Loucy (cell line): ENCODE results near the gene FAM117B.

Source experiments
- H2AFZ ChIP-seq: fragments of 200-600 bp; sonication (generic); 2 replicates; pipeline ENCODE4 v1.6.0; 2016; ENCODE audit warnings: antibody characterized with exemption, mild to moderate bottlenecking, low read length, moderate library complexity
- H3F3A ChIP-seq: fragments of 200-600 bp; 2 replicates; pipeline ENCODE4 v1.6.0; 2016; ENCODE audit warnings: antibody characterized with exemption, low read depth, mild to moderate bottlenecking
- H3K27me3 ChIP-seq: fragments of 200-600 bp; sonication (generic); 2 replicates; pipeline ENCODE4 v1.6.1; 2014; ENCODE audit warnings: low read length, mild to moderate bottlenecking; ENCODE audit not compliant: insufficient read depth, poor library complexity, severe bottlenecking
- H3K36me3 ChIP-seq: fragments of 200-600 bp; sonication (generic); 2 replicates; pipeline ENCODE4 v1.6.1; 2016; ENCODE audit warnings: low read length; ENCODE audit not compliant: insufficient read depth
- H3K4me1 ChIP-seq: fragments of 200-600 bp; sonication (generic); 2 replicates; pipeline ENCODE4 v1.5.1; 2014; ENCODE audit warnings: low read length, mild to moderate bottlenecking; ENCODE audit not compliant: insufficient read depth, poor library complexity, severe bottlenecking
- H3K4me2 ChIP-seq: fragments of 200-600 bp; sonication (generic); 2 replicates; pipeline ENCODE4 v1.6.0; 2014; ENCODE audit warnings: antibody characterized with exemption, low read length, low read depth, mild to moderate bottlenecking; ENCODE audit not compliant: poor library complexity, severe bottlenecking
- H3K4me3 ChIP-seq: fragments of 200-600 bp; sonication (generic); 2 replicates; pipeline ENCODE4 v1.5.1; 2014; ENCODE audit warnings: low read length, mild to moderate bottlenecking, mixed read lengths; ENCODE audit not compliant: poor library complexity, severe bottlenecking
- H3K79me2 ChIP-seq: fragments of 200-600 bp; sonication (generic); 2 replicates; pipeline ENCODE4 v1.6.1; 2014; ENCODE audit warnings: low read length; ENCODE audit not compliant: insufficient read depth
- H3K9ac ChIP-seq: fragments of 200-600 bp; sonication (generic); 2 replicates; pipeline ENCODE4 v1.6.0; 2014; ENCODE audit warnings: mild to moderate bottlenecking, low read depth, low read length, moderate library complexity; ENCODE audit not compliant: poor library complexity, severe bottlenecking
- H3K9me2 ChIP-seq: fragments of 200-600 bp; sonication (generic); replicated peaks from 2 replicates; pipeline ENCODE4 v1.6.1; 2016; ENCODE audit warnings: low read depth, low read length, mixed read lengths
- H3K9me3 ChIP-seq: fragments of 200-600 bp; sonication (generic); 2 replicates; pipeline ENCODE4 v1.6.1; 2014; ENCODE audit warnings: mild to moderate bottlenecking, antibody characterized with exemption, low read length, low read depth; ENCODE audit not compliant: insufficient read depth
- H4K20me1 ChIP-seq: fragments of 200-600 bp; sonication (generic); 2 replicates; pipeline ENCODE4 v1.6.0; 2014; ENCODE audit warnings: antibody characterized with exemption, low read length, mild to moderate bottlenecking; ENCODE audit not compliant: insufficient read depth, poor library complexity, severe bottlenecking
- EZH2phosphoT487 ChIP-seq: fragments of 200-600 bp; IDR thresholded peaks from 2 replicates; pipeline ENCODE4 v1.6.1; 2018; ENCODE audit warnings: antibody characterized with exemption, mild to moderate bottlenecking, moderate library complexity, borderline replicate concordance
- TF ChIP-seq, protein P1 (sequence below): fragments of 200-600 bp; sonication (generic); conservative IDR thresholded peaks from 2 replicates; pipeline ENCODE4 v1.5.1; 2014; ENCODE audit warnings: mild to moderate bottlenecking, antibody characterized with exemption, low read length

The FAM117B gene

DNA sequence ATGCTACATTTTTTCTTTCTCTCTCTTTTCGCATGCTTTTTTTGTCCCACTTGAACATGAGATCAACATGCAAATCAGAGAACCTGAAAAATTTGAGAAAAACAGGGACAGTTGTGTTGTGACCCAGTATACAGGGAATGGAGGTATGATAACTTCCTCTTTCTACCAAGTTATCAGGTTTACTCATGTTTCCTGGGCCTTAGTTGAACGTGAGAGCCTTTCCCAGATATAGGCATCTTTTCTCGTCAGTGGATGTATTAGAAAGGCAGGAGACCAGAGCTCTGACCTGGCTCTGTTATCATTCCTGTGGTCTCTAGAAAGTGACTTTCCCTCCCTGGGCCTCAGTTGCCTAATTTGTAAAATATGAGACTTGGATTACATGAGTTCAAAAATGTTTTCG lies 30.1 kb upstream of the FAM117B start:
- no peaks in the 10 kb centered on the region for H3F3A ChIP-seq
- no peak overlapping the region for H3K4me3 ChIP-seq
- H4K20me1 ChIP-seq, result no peaks in the 10 kb centered on the region
- no peak overlapping the region for H2AFZ ChIP-seq
- H3K79me2 ChIP-seq, result no peaks in the 10 kb centered on the region
- no peaks in the 10 kb centered on the region for H3K9me2 ChIP-seq
- H3K4me1 ChIP-seq, result no peaks in the 10 kb centered on the region
- no peak overlapping the region for H3K9ac ChIP-seq
- no peaks in the 10 kb centered on the region for H3K27me3 ChIP-seq
- H3K9me3 ChIP-seq, result no peaks in the 10 kb centered on the region
- TF ChIP-seq, protein P1, sequence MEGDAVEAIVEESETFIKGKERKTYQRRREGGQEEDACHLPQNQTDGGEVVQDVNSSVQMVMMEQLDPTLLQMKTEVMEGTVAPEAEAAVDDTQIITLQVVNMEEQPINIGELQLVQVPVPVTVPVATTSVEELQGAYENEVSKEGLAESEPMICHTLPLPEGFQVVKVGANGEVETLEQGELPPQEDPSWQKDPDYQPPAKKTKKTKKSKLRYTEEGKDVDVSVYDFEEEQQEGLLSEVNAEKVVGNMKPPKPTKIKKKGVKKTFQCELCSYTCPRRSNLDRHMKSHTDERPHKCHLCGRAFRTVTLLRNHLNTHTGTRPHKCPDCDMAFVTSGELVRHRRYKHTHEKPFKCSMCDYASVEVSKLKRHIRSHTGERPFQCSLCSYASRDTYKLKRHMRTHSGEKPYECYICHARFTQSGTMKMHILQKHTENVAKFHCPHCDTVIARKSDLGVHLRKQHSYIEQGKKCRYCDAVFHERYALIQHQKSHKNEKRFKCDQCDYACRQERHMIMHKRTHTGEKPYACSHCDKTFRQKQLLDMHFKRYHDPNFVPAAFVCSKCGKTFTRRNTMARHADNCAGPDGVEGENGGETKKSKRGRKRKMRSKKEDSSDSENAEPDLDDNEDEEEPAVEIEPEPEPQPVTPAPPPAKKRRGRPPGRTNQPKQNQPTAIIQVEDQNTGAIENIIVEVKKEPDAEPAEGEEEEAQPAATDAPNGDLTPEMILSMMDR, result no peak
- no peak for TF ChIP-seq EZH2phosphoT487
- no peak overlapping the region for H3K4me2 ChIP-seq
- H3K36me3 ChIP-seq, result no peaks in the 10 kb centered on the region

DNA sequence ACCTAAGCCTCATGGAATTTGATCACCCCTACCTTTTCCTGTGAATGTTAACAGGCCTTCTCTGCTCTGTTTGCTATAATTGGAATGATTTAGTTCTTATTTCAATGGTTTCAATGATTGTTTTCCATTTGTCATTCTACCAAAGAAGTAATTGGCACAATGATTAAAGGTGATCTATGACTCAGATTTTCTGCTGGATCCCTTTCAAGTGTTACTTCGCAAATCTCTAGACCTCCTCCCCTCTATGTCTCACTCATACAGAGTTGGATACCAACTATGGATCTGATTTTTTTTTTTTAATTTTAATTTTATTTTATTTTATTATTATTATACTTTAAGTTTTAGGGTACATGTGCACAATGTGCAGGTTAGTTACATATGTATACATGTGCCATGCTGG lies 29.6 kb upstream of the FAM117B start:
- H3K4me1 ChIP-seq, result no peaks in the 10 kb centered on the region
- no peaks in the 10 kb centered on the region for H3F3A ChIP-seq
- no peak overlapping the region for H3K4me2 ChIP-seq
- no peaks in the 10 kb centered on the region for H3K9me3 ChIP-seq
- no peak overlapping the region for H3K9ac ChIP-seq
- no peaks in the 10 kb centered on the region for H4K20me1 ChIP-seq
- no peaks in the 10 kb centered on the region for H3K9me2 ChIP-seq
- no peaks in the 10 kb centered on the region for H3K27me3 ChIP-seq
- H2AFZ ChIP-seq, result no peak overlapping the region
- no peaks in the 10 kb centered on the region for H3K79me2 ChIP-seq
- H3K4me3 ChIP-seq, result no peak overlapping the region
- TF ChIP-seq, protein P1, result no peak
- no peak for TF ChIP-seq EZH2phosphoT487
- H3K36me3 ChIP-seq, result no peaks in the 10 kb centered on the region

DNA sequence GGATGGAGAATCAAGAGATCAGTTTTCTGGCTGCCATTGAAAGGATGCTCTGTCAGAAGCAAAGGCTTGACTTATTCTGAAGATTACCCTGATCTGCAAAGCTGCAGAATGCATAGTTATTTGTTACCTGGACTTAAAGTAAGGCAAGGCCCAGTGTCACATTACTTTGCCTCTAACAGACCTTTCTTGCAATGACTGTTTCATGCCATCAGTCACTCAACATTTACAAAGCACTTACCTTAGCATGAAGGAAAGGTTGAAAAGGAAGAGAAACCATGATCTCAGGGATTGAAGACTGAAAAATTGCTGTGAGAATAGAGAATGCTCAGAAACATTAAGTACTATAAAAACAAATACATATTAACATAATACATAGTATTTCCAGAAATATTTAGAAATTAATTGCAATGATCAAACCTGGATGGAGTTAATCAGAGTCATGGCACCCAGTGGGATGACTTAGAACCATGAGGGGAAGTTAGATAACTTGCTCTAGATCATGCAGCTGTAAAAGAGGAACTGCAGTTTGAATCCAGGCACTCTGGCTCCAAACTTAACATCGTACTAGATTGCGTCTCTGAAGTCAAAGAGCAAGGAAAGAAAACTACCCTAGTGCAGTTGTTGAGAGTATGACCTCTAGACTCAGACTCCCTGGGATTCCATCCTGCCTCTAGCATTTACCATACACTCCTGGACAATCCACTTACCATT lies 26.5 kb upstream of the FAM117B start:
- Histone ChIP-seq H4K20me1 (no peaks in the 10 kb centered on the region), H3K9me3 (no peaks in the 10 kb centered on the region), H3K4me3 (no peak overlapping the region), H3K27me3 (no peaks in the 10 kb centered on the region), H3K9me2 (no peaks in the 10 kb centered on the region), H3K4me1 (no peaks in the 10 kb centered on the region), H3K79me2 (no peaks in the 10 kb centered on the region), H3F3A (no peaks in the 10 kb centered on the region), H3K4me2 (no peak overlapping the region), H2AFZ (no peak overlapping the region), H3K9ac (no peak overlapping the region), H3K36me3 (no peaks in the 10 kb centered on the region)
- TF ChIP-seq, protein P1, result no peak
- no peak for TF ChIP-seq EZH2phosphoT487
